Panc1 (cell line): ENCODE data around the gene FUT7. TPM values are rescaled to one million over a fixed set of nuclear protein-coding genes. Genes with fewer than 3 reads are reported as not detected.

Source experiments
- ATAC-seq: fragments of 200-7000 bp; cut with Tn5 transposase; 2 replicates; pipeline ENCODE4 v1.9.1; 2020; ENCODE audit warnings: mild to moderate bottlenecking, moderate library complexity
- BruUV-seq: library from RNA; stranded (reverse); fragments of 400-500 nt; replicated peaks from 2 replicates; lab custom pipeline; 2021; lab: Mats Ljungman, UMichigan
- CTCF ChIA-PET: fragments of 300-600 bp; sonication (Branson Sonifier 250); formaldehyde crosslinking; loops from one replicate; lab custom pipeline; 2022; ENCODE audit warnings: antibody characterized with exemption; lab: Charles Lee
- POLR2A ChIA-PET: fragments of 300-600 bp; sonication (Branson Sonifier 250); formaldehyde crosslinking; loops from one replicate; lab custom pipeline; 2022; ENCODE audit warnings: antibody characterized with exemption; lab: Charles Lee
- DNase-seq: peaks from one replicate; pipeline ENCODE4 v3.0.0-alpha.2; 2010; ENCODE audit warnings: low read depth, low spot score
- H3K27ac ChIP-seq: 2 replicates; pipeline ENCODE4 v1.5.1; 2011; ENCODE audit warnings: mild to moderate bottlenecking, low read length, inconsistent platforms
- H3K27me3 ChIP-seq: fragments of 200-500 bp; sonication (Bioruptor generic); 2 replicates; pipeline ENCODE4 v1.6.0; 2014; ENCODE audit warnings: low read length, inconsistent platforms; ENCODE audit not compliant: control insufficient read depth, insufficient read depth
- H3K36me3 ChIP-seq: fragments of 200-500 bp; sonication (Bioruptor generic); 2 replicates; pipeline ENCODE4 v1.5.1; 2014; ENCODE audit warnings: inconsistent platforms, mild to moderate bottlenecking, low read length, moderate library complexity; ENCODE audit not compliant: control insufficient read depth, insufficient read depth
- H3K4me1 ChIP-seq: 2 replicates; pipeline ENCODE4 v1.5.1; 2011; ENCODE audit warnings: inconsistent platforms, mild to moderate bottlenecking, low read length, moderate library complexity; ENCODE audit not compliant: control insufficient read depth, insufficient read depth
- H3K4me3 ChIP-seq, 2 experiments: 2 replicates each; pipeline ENCODE4 v1.5.1; 2011 to 2012; ENCODE audit warnings: low read depth in 2 of 2, low read length in 2 of 2, mild to moderate bottlenecking in 2 of 2, inconsistent platforms in 1 of 2, moderate library complexity in 1 of 2
- H3K9me3 ChIP-seq: fragments of 200-500 bp; sonication (Bioruptor generic); 2 replicates; pipeline ENCODE4 v1.5.1; 2014; ENCODE audit warnings: low read depth, mild to moderate bottlenecking, inconsistent platforms, low read length, moderate library complexity; ENCODE audit not compliant: control insufficient read depth, insufficient read depth
- CTCF ChIP-seq: fragments of 450-650 bp; IDR thresholded peaks from 2 replicates; pipeline ENCODE4 v1.5.1; 2017; ENCODE audit warnings: mild to moderate bottlenecking
- POLR2AphosphoS5 ChIP-seq: IDR thresholded peaks from 2 replicates; pipeline ENCODE4 v1.6.1; 2012; ENCODE audit warnings: mild to moderate bottlenecking, low read depth, low read length, moderate library complexity
- SIN3A ChIP-seq: IDR thresholded peaks from 2 replicates; pipeline ENCODE4 v1.6.1; 2012; ENCODE audit warnings: low read depth, mild to moderate bottlenecking, low read length, moderate library complexity, borderline replicate concordance; ENCODE audit not compliant: insufficient read depth
- TCF7L2 ChIP-seq: IDR thresholded peaks from 2 replicates; pipeline ENCODE4 v1.6.1; 2011; ENCODE audit warnings: mild to moderate bottlenecking, low read depth, low read length, inconsistent platforms
- in situ Hi-C: cut with HindIII; loops from 2 replicates; pipeline ENCODE4 v1.10.0; 2016; ENCODE audit warnings: low sequenced_read_pairs, low pct_unique_long_range_greater_than_20kb
- intact Hi-C: fragments of 100-400 bp; cut with micrococcal nuclease; formaldehyde crosslinking; loops from one replicate; pipeline ENCODE4 v1.10.0; 2022; ENCODE audit not compliant: unreplicated experiment
- total RNA-seq: library from RNA; stranded (reverse); gene quantifications from one replicate; pipeline ENCODE4 v1.2.1, GENCODE V29; 2021; ENCODE audit not compliant: unreplicated experiment
- TF ChIP-seq, protein P1 (sequence below), 2 experiments: IDR thresholded peaks; 2 replicates each; pipeline ENCODE4 v1.6.1; 2011 to 2012; ENCODE audit warnings: low read depth in 2 of 2, control low read depth in 1 of 2, low read length in 1 of 2, mild to moderate bottlenecking in 1 of 2, moderate library complexity in 1 of 2; ENCODE audit not compliant: insufficient read depth in 1 of 2

The FUT7 gene
- total RNA-seq, 1 experiment from 2014 or later, result not detected

DNA sequence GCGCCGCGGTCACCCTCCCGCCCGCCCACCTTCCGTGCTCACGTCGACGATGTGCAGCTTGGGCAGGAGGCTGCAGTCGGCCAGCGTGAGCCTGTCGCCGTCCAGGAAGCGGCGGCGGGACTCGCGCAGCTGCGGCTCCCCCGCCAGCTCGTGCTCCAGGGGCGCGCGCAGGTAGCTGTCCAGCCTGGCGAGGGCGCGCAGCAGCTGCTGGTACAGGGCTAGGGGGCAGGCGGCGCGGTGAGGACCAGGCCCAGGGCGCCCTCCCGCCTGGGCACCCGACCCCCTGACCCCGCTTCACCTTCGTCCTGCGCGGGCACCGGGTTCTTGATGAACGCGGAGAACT is 37.0 kb downstream of the FUT7 start:
- Histone ChIP-seq H3K36me3 (no peaks in the 10 kb centered on the region; the same call in 1 of the 2 replicates), H3K4me3 (no peak overlapping the region), H3K27ac (no peak overlapping the region), H3K9me3 (no peaks in the 10 kb centered on the region), H3K4me1 (peaks cover 17% of the 10 kb centered on the region), H3K27me3 (no peaks in the 10 kb centered on the region)
- TF ChIP-seq, protein P1, sequence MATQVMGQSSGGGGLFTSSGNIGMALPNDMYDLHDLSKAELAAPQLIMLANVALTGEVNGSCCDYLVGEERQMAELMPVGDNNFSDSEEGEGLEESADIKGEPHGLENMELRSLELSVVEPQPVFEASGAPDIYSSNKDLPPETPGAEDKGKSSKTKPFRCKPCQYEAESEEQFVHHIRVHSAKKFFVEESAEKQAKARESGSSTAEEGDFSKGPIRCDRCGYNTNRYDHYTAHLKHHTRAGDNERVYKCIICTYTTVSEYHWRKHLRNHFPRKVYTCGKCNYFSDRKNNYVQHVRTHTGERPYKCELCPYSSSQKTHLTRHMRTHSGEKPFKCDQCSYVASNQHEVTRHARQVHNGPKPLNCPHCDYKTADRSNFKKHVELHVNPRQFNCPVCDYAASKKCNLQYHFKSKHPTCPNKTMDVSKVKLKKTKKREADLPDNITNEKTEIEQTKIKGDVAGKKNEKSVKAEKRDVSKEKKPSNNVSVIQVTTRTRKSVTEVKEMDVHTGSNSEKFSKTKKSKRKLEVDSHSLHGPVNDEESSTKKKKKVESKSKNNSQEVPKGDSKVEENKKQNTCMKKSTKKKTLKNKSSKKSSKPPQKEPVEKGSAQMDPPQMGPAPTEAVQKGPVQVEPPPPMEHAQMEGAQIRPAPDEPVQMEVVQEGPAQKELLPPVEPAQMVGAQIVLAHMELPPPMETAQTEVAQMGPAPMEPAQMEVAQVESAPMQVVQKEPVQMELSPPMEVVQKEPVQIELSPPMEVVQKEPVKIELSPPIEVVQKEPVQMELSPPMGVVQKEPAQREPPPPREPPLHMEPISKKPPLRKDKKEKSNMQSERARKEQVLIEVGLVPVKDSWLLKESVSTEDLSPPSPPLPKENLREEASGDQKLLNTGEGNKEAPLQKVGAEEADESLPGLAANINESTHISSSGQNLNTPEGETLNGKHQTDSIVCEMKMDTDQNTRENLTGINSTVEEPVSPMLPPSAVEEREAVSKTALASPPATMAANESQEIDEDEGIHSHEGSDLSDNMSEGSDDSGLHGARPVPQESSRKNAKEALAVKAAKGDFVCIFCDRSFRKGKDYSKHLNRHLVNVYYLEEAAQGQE (IDR thresholded peaks at IDR 0.05; ENCODE audit: insufficient read depth in 1 of 2, low read depth in 2 of 2, low read length in 1 of 2), result no peak
- no peak for ATAC-seq
- intact Hi-C loops, result no loop called here
- DNase-seq, result no peak
- POLR2A ChIA-PET, result interaction anchor here (0.7 kb wide), 1 partner anchor 91 kb away, joined by 4 read pairs; no protein-coding TSS in a partner anchor
- BruUV-seq, result no TSS peak
- CTCF ChIA-PET, result no interaction called here
- in situ Hi-C loops, result no loop called here

DNA sequence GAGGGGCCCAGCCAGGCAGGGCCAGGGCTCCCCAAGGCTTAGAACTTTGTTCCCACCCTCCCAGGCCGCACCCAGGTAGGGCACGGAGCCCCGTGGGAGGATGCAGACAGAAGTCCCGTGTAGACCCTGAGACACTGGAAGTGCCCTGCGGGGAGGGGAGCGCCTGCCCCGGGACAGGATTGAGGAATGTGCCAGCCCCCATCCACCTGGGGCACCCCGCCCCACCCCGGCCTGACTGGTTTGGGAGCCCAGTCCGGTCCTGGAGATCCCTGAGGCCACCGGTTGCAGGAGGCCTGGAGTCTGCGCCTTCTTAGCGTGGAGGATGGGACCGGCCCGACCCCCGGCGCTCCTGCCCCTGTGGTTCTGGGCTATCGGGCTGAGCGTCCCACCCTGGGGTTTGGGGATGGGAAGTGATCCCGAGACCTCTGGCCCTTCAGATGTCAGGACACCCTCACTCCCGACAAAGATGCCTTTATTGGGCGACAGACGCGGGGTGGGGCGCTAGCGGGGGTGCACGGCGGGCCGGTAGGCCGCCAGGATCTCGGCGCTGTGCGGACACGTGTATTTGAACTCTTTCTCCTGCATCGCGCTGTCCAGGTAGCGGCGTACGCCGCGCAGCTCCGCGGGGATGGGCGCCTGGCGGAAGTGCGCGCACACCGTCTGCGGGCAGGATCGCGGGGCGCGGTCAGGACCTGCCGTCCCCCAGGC is 37.6 kb downstream of the FUT7 start:
- no peaks in the 10 kb centered on the region for H3K27me3 ChIP-seq
- BruUV-seq, result no TSS peak
- ATAC-seq (no peak), DNase-seq (no peak)
- no peak for TF ChIP-seq POLR2AphosphoS5
- TF ChIP-seq, protein P1 (IDR thresholded peaks at IDR 0.05; ENCODE audit: insufficient read depth in 1 of 2, low read depth in 2 of 2, low read length in 1 of 2), result no peak
- TF ChIP-seq CTCF, result no peak
- no peak for TF ChIP-seq SIN3A
- no peak for TF ChIP-seq TCF7L2
- no peaks in the 10 kb centered on the region for H3K9me3 ChIP-seq
- intact Hi-C loops, result no loop called here
- ChIA-PET POLR2A (no interaction called here), CTCF (interaction anchor here (1.0 kb wide), 1 partner anchor 35 kb away, joined by 5 read pairs; no protein-coding TSS in a partner anchor)
- in situ Hi-C loops, result no loop called here
- no peak overlapping the region for H3K27ac ChIP-seq
- no peaks in the 10 kb centered on the region; the same call in 1 of the 2 replicates for H3K36me3 ChIP-seq
- H3K4me3 ChIP-seq, result no peak overlapping the region
- H3K4me1 ChIP-seq, result peaks cover 17% of the 10 kb centered on the region
